Measurements from ENCODE around the gene RPL9. TPM values are rescaled to one million over a fixed set of nuclear protein-coding genes. Genes with fewer than 3 reads are reported as not detected.
A peak's percentile ranks its signal among the peaks of the same experiment; 100 is the strongest.
"Not testable (repeated sequence)": the region's sequence is repeated elsewhere in the genome, so short reads cannot be mapped to it uniquely, and the experiment has no call there.

The RPL9 gene
- total RNA-seq, 1 donor from 2014 or later: 2,535 TPM

GRCh38 chr4:39426728-39427127 lies 32.0 kb downstream of the RPL9 start:
- DNase-seq (ENCODE audit: low read depth in 2 of 2): no peak

DNA sequence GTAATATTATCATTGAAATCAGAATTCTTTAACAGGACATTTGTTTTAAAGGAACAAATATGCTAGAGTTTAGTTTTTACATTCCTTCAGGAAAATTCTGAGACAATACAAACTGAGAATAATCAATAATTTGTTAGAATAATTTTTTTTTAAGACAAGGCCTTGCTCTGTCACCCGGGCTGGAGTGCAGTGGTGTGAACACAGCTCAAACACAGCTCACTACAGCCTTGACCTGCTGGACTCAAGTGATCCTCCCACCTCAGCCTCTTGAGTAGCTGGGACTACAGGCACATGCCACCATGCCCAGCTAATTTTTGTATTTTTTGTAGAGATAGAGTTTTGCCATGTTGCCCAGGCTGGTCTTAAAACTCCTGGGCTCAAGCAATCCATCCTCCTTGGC lies 33.4 kb downstream of the RPL9 start:
- DNase-seq (ENCODE audit: low read depth in 2 of 2): not testable (repeated sequence)

DNA sequence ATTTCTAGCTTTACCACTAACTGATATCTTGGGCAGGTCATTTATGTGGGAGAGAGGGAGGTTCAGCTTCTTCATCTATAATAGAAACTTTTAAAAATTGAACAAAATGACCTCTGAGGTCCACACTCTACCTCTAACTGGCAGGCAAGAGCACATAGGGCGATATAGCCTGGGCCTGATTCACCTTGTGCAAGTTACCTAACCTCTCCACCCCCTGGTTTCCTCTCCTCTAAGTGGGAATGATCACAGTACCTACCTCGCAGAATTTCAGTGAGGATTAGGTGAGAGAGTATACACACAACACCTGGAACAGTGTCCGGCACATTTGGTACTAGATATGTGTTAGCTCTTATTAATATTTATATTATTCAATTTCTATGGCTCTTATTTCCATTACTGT lies 36.5 kb downstream of the RPL9 start:
- no peak for DNase-seq (ENCODE audit: low read depth in 2 of 2)

DNA sequence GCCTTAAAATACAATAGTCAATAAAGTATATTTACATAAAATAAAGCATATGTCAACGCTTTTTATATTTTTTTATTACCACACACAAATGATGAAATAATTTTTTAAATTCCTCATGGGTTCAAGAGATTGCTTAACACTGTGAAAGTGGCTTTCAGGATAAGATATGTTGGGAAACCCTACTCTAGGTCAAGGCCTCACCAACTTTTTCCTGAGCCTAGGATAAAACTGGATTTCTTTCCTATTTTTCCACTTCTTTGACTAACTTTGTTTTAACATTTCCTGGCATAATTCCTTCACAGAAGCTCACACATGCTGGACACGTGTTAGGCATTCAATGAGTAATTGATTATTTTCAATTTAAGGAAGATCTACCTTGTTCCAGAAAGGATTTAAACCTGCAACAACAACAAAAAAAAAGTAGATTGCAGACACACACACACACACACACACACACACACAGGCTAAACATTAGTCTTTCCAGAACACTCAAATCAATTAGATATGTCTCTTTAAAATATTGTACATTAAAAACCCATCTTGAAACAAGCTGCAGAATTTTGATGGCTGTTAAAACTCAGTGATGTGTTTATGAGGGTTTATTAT lies 42.9 kb downstream of the RPL9 start:
- DNase-seq (ENCODE audit: low read depth in 2 of 2): no peak

GRCh38 chr4:39411561-39411960 lies 47.2 kb downstream of the RPL9 start:
- DNase-seq (ENCODE audit: low read depth in 2 of 2): not testable (repeated sequence)

DNA sequence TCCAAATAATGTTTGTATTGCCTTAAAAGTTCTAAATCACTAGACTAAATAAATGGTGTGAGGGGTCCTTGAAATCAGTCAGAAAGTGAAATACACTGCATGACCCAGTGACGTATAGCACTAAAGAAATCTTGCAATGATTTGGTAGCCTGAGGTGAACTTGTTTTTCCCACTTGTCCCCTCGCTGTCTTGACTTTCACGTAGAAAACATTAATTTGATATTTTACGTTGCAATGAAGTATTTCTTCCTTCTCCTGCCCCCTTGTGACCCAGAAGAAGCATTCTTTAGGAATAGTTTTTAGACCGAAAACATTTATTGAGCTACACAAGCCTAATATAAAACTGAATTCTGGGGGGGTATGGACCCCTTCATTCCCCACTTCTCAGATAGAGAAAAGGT lies 48.3 kb downstream of the RPL9 start:
- peak in 1 of 2 donors; percentile 8 for DNase-seq (ENCODE audit: low read depth in 2 of 2)

DNA sequence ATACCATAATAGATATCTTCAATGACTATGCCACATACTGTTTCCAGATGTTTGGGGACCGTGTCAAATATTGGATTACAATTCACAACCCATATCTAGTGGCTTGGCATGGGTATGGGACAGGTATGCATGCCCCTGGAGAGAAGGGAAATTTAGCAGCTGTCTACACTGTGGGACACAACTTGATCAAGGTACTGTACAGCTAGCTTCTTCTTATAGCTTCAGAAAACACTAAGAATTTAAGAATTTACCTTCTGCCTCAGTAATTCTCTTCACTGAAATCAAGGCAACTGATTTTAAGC lies 51.2 kb downstream of the RPL9 start:
- no peak for DNase-seq (ENCODE audit: low read depth in 2 of 2)

DNA sequence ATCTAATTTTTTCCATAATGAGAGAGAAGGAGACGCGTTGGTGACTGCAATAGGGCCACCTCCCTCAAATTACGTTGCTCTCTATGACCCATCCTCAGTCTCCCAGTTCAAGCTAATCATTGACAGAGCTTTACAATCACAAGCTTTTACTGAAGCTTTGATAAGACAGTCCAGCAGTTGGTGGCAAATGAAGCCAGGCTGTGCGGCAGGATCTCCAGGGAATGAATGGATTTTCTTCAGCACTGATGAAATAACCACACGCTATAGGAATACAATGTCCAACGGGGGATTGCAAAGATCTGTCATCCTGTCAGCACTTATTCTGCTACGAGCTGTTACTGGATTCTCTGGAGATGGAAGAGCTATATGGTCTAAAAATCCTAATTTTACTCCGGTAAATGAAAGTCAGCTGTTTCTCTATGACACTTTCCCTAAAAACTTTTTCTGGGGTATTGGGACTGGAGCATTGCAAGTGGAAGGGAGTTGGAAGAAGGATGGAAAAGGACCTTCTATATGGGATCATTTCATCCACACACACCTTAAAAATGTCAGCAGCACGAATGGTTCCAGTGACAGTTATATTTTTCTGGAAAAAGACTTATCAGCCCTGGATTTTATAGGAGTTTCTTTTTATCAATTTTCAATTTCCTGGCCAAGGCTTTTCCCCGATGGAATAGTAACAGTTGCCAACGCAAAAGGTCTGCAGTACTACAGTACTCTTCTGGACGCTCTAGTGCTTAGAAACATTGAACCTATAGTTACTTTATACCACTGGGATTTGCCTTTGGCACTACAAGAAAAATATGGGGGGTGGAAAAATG lies 51.7 kb downstream of the RPL9 start, which contains the start of gene KLB:
Gene KLB, plus strand, starts transcription at position 168 of the 821 bp plus-strand sequence. Its CDS starts 20 bp downstream, at position 188.
- DNase-seq (ENCODE audit: low read depth in 2 of 2): no peak

Other genes with a start within 250 kb of the RPL9 start
- gene RFC1, start 92.6 kb downstream of the RPL9 start, total RNA-seq: 47.6 and 50.8 TPM in 2 replicates
- under 0.01 TPM in 2 replicates for gene KLB, start 52.0 kb downstream of the RPL9 start, total RNA-seq
- 4.2 and 4.4 TPM in 2 replicates for gene LIAS, start 134 bp upstream of the RPL9 start, total RNA-seq
- 24.9 and 36.1 TPM in 2 replicates for gene UGDH, start 68.5 kb upstream of the RPL9 start, total RNA-seq
- gene SMIM14, start 179.9 kb upstream of the RPL9 start, total RNA-seq: 13.5 and 20.0 TPM in 2 replicates
- gene UBE2K, start 239.2 kb upstream of the RPL9 start, total RNA-seq: 13.7 and 16.2 TPM in 2 replicates